Activated T-helper 1 cell treated with Interleukin-2 at 50 U/mL for 16 hours (primary cell): Measurements from ENCODE around the gene BOK.
"Not testable (repeated sequence)": the region's sequence is repeated elsewhere in the genome, so short reads cannot be mapped to it uniquely, and the experiment has no call there.

Experiments
- DNase-seq: peaks from one replicate; pipeline ENCODE4 v3.0.0-alpha.2; 2020; ENCODE audit warnings: low read depth

The BOK gene

GRCh38 chr2:241558532-241559322 is at the start of gene BOK:
BOK (plus strand) TSS chr2:241558745; CDS start chr2:241559484, 739 bp downstream.
- DNase-seq, result no peak

- no peak for DNase-seq
Measured at GRCh38 chr2:241509155-241509784, 49.3 kb upstream of the BOK start.

GRCh38 chr2:241511091-241511741 is 47.3 kb upstream of the BOK start:
- DNase-seq, result no peak

GRCh38 chr2:241514553-241514952 is 44.0 kb upstream of the BOK start:
- DNase-seq, result no peak

- no peak for DNase-seq
Measured at GRCh38 chr2:241514986-241515737, 43.4 kb upstream of the BOK start.

- DNase-seq, result no peak
Measured at GRCh38 chr2:241516520-241516965, 42.0 kb upstream of the BOK start.

GRCh38 chr2:241517297-241517696 is 41.2 kb upstream of the BOK start:
- DNase-seq, result no peak

- no peak for DNase-seq
Measured at GRCh38 chr2:241519669-241520068, 38.9 kb upstream of the BOK start.

GRCh38 chr2:241522477-241522876 is 36.1 kb upstream of the BOK start:
- no peak for DNase-seq

- DNase-seq, result not testable (repeated sequence)
Measured at GRCh38 chr2:241525818-241526780, 32.4 kb upstream of the BOK start.

- no peak for DNase-seq
Measured at GRCh38 chr2:241530571-241530970, 28.0 kb upstream of the BOK start.

GRCh38 chr2:241531161-241531722 is 27.3 kb upstream of the BOK start:
- no peak for DNase-seq

GRCh38 chr2:241532168-241532567 is 26.4 kb upstream of the BOK start:
- DNase-seq, result no peak

- DNase-seq, result no peak
Measured at GRCh38 chr2:241532733-241533601, 25.6 kb upstream of the BOK start.

- DNase-seq, result no peak
Measured at GRCh38 chr2:241534293-241534692, 24.3 kb upstream of the BOK start.

GRCh38 chr2:241534701-241535375 is 23.7 kb upstream of the BOK start:
- no peak for DNase-seq

- DNase-seq, result no peak
Measured at GRCh38 chr2:241535871-241536655, 22.5 kb upstream of the BOK start.

- DNase-seq, result no peak
Measured at GRCh38 chr2:241538838-241539615, 19.5 kb upstream of the BOK start.
